GM12878 (cell line): ENCODE data around the gene NOS1. TPM values are rescaled to one million over a fixed set of nuclear protein-coding genes. Genes with fewer than 3 reads are reported as not detected.

ENCODE experiments used
- ATAC-seq: fragments of 200-7000 bp; cut with Tn5 transposase; 3 replicates; pipeline ENCODE4 v1.9.1; 2020; ENCODE audit warnings: mild to moderate bottlenecking, moderate library complexity
- BruUV-seq: library from RNA; stranded (reverse); fragments of 400-500 nt; replicated peaks from 2 replicates; lab custom pipeline; 2021; lab: Mats Ljungman, UMichigan
- CTCF ChIA-PET: fragments of 300-600 bp; sonication (Branson Sonifier 250); formaldehyde crosslinking; extraction: SDS; loops from one replicate; lab custom pipeline; 2021; ENCODE audit warnings: inconsistent platforms; lab: Yijun Ruan, JAX
- POLR2A ChIA-PET: fragments of 350-600 bp; formaldehyde crosslinking; extraction: SDS; loops from one replicate; lab custom pipeline; 2021; ENCODE audit warnings: inconsistent platforms; lab: Charles Lee
- RAD21 ChIA-PET: fragments of 300-600 bp; sonication (Branson Sonifier 250); formaldehyde crosslinking; loops from one replicate; lab custom pipeline; 2023; ENCODE audit warnings: antibody characterized with exemption; ENCODE audit not compliant: unreplicated experiment; lab: Charles Lee
- SMC1A ChIA-PET: fragments of 300-600 bp; sonication (Branson Sonifier 250); formaldehyde crosslinking; loops from one replicate; lab custom pipeline; 2023; ENCODE audit not compliant: unreplicated experiment, uncharacterized antibody; lab: Charles Lee
- DNase-seq: peaks from one replicate; pipeline ENCODE4 v3.0.0-alpha.2; 2011; ENCODE audit warnings: low read depth, low spot score
- FAIRE-seq: peaks from 3 replicates; lab custom pipeline; 2011; peaks lifted over from hg19 to GRCh38; lab: Jason Lieb, UNC
- H2AFZ ChIP-seq: 2 replicates; pipeline ENCODE4 v1.6.0; 2011; ENCODE audit warnings: low read depth, low read length, control low read depth; ENCODE audit not compliant: control insufficient read depth
- H3K27ac ChIP-seq: 2 replicates; pipeline ENCODE4 v1.5.1; 2011; ENCODE audit warnings: control low read depth; ENCODE audit not compliant: control insufficient read depth, insufficient read depth
- H3K27me3 ChIP-seq, 2 experiments: replicated peaks in 1 of 2; 2 replicates each; pipeline versions ENCODE4 v1.6.0 to v1.6.1; 2011; ENCODE audit warnings: low read length in 1 of 2; ENCODE audit not compliant: control insufficient read depth in 2 of 2, insufficient read depth in 2 of 2
- H3K36me3 ChIP-seq, 2 experiments: 2 replicates each; pipeline ENCODE4 v1.5.1; 2011; ENCODE audit warnings: low read length in 1 of 2; ENCODE audit not compliant: control insufficient read depth in 2 of 2, insufficient read depth in 2 of 2
- H3K4me1 ChIP-seq: 2 replicates; pipeline ENCODE4 v1.6.1; 2011; ENCODE audit warnings: mild to moderate bottlenecking, low read length, moderate library complexity, mixed read lengths; ENCODE audit not compliant: control insufficient read depth, insufficient read depth
- H3K4me2 ChIP-seq: 2 replicates; pipeline ENCODE4 v1.6.0; 2011; ENCODE audit warnings: control low read depth; ENCODE audit not compliant: control insufficient read depth, insufficient read depth
- H3K4me3 ChIP-seq: fragments of 200-600 bp; sonication (generic); 2 replicates; pipeline ENCODE4 v1.5.1; 2016
- H3K79me2 ChIP-seq: 2 replicates; pipeline ENCODE4 v1.6.0; 2011; ENCODE audit warnings: low read length; ENCODE audit not compliant: control insufficient read depth, insufficient read depth
- H3K9ac ChIP-seq: 2 replicates; pipeline ENCODE4 v1.8.0; 2011; ENCODE audit warnings: low read length, control low read depth, mixed read lengths; ENCODE audit not compliant: control insufficient read depth, insufficient read depth
- H3K9me3 ChIP-seq: replicated peaks from 3 replicates; pipeline ENCODE4 v1.5.1; 2011; ENCODE audit warnings: mild to moderate bottlenecking, low read length; ENCODE audit not compliant: control insufficient read depth, insufficient read depth
- H4K20me1 ChIP-seq: 2 replicates; pipeline ENCODE4 v1.6.0; 2011; ENCODE audit not compliant: control insufficient read depth, insufficient read depth
- ATF7 ChIP-seq: fragments of 450-650 bp; IDR thresholded peaks from 2 replicates; pipeline ENCODE4 v1.6.1; 2016; ENCODE audit warnings: low read depth, mild to moderate bottlenecking
- CUX1 ChIP-seq: IDR thresholded peaks from 2 replicates; pipeline ENCODE4 v1.6.1; 2012; ENCODE audit warnings: improper control_type of control experiment, low read depth, low read length; ENCODE audit not compliant: insufficient replicate concordance
- IKZF2 ChIP-seq, 2 experiments: fragments of 450-650 bp; IDR thresholded peaks; 2 replicates each; pipeline ENCODE4 v1.6.1; 2017; ENCODE audit warnings: mild to moderate bottlenecking in 2 of 2, moderate library complexity in 2 of 2
- NFXL1 ChIP-seq: fragments of 450-650 bp; IDR thresholded peaks from 2 replicates; pipeline ENCODE4 v1.6.1; 2017; ENCODE audit warnings: antibody characterized with exemption, mild to moderate bottlenecking, borderline replicate concordance
- NR2C1 ChIP-seq: fragments of 450-650 bp; IDR thresholded peaks from 2 replicates; pipeline ENCODE4 v1.6.1; 2017; ENCODE audit warnings: antibody characterized with exemption, mild to moderate bottlenecking, moderate library complexity
- POLR2A ChIP-seq: IDR thresholded peaks from 2 replicates; pipeline ENCODE4 v1.6.1; 2011; ENCODE audit warnings: low read depth, mild to moderate bottlenecking, low read length
- POLR2AphosphoS2 ChIP-seq: IDR thresholded peaks from 2 replicates; pipeline ENCODE4 v1.6.1; 2011; ENCODE audit warnings: low read depth, mild to moderate bottlenecking, low read length, improper control_type of control experiment, moderate library complexity
- SUPT20H ChIP-seq: IDR thresholded peaks from 2 replicates; pipeline ENCODE4 v1.6.1; 2011; ENCODE audit warnings: low read depth, mild to moderate bottlenecking, low read length, moderate library complexity, borderline replicate concordance; ENCODE audit not compliant: control insufficient read depth
- ZNF24 ChIP-seq: fragments of 450-650 bp; IDR thresholded peaks from 2 replicates; pipeline ENCODE4 v1.6.1; 2017; ENCODE audit warnings: antibody characterized with exemption, mild to moderate bottlenecking
- WGBS: methylation state at CpG from one replicate; pipeline ENCODE4 v1.1.6; 2016; ENCODE audit warnings: low lambda C conversion rate; ENCODE audit not compliant: insufficient replicate concordance, insufficient coverage; ENCODE audit errors: missing lambda C conversion rate; 5-methylcytosine and 5-hydroxymethylcytosine counted together
- in situ Hi-C: fragments of 300-500 bp; cut with MboI; formaldehyde crosslinking; loops from 9 replicates; pipeline ENCODE4 v1.14.3; 2018; ENCODE audit warnings: mixed read lengths
- intact Hi-C: fragments of 100-400 bp; cut with micrococcal nuclease; formaldehyde crosslinking; loops from one replicate; pipeline ENCODE4 v1.14.2; 2022; ENCODE audit not compliant: unreplicated experiment
- polyA plus RNA-seq, 11 experiments: library from polyadenylated mRNA; depleted of rRNA in 4 of 11; unstranded in 6 of 11; stranded (reverse) in 5 of 11; fragments of >200 nt; fragmentation: Nextera tagmentation in 4 of 11; fragmentation: Illumina TruSeq in 1 of 11; extraction: Ambion mirVana in 4 of 11; extraction: Trizol in 1 of 11; gene quantifications; 1 replicate in 1 of 11; 2 replicates in 10 of 11; pipeline versions ENCODE4 v1.2.1 to v1.2.3, GENCODE V29; 2011 to 2016; ENCODE audit warnings: inconsistent platforms in 2 of 11, missing spikeins in 2 of 11, low read depth in 1 of 11
- total RNA-seq, 4 experiments: library from RNA; depleted of rRNA in 3 of 4; stranded (reverse); fragments of >200 nt in 3 of 4; fragmentation: Illumina TruSeq in 1 of 4; extraction: Trizol in 1 of 4; gene quantifications; 2 replicates each; pipeline versions ENCODE4 v1.2.1 to v1.2.3, GENCODE V29; 2013 to 2021
- TF ChIP-seq, protein P1 (sequence below): fragments of 450-650 bp; formaldehyde crosslinking; IDR thresholded peaks from 2 replicates; pipeline ENCODE4 v1.4.0; 2022; ENCODE audit warnings: mild to moderate bottlenecking, moderate library complexity
- TF ChIP-seq, protein P2 (sequence below): IDR thresholded peaks from 2 replicates; pipeline ENCODE4 v1.6.1; 2012; ENCODE audit warnings: low read depth, low read length, improper control_type of control experiment
- TF ChIP-seq, protein P3 (sequence below): fragments of 450-650 bp; IDR thresholded peaks from 2 replicates; pipeline ENCODE4 v1.6.1; 2018; ENCODE audit warnings: mild to moderate bottlenecking, low read depth, moderate library complexity; ENCODE audit not compliant: partially characterized antibody

The NOS1 gene
- total and polyA plus RNA-seq, 10 of the 15 experiments (the other 5 are each of a cell fraction or from before 2014, with no cell fraction given), result under 0.01 to 0.04 (median 0.01) TPM; not detected in 7

DNA sequence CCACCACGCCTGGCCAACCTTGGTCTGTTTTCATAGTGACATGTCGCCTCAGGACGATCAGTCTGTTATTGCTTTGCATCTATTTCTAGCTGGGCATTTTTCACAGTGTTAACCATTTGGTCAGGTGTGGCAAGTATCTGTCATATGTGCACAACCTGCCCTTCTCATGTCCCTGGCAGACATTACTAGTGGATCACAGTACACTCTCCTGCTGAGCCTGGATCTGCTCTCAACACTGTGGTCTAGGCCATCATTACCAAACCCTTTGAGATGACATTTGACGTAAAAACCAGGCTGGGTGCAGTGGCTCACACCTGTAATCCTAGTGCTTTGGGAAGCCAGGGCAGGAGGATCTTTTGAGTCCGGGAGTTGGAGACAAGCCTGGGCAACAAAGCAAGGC is 29.4 kb upstream of the NOS1 start:
- in situ Hi-C loops, result no loop called here
- H3K27me3 ChIP-seq, result no peaks in the 10 kb centered on the region
- H3K9me3 ChIP-seq, result no peaks in the 10 kb centered on the region
- H4K20me1 ChIP-seq, result no peaks in the 10 kb centered on the region
- H3K36me3 ChIP-seq, result no peaks in the 10 kb centered on the region
- H3K4me1 ChIP-seq, result no peaks in the 10 kb centered on the region
- WGBS, result 46% methylated on average over 5 of the region's 5 CpGs
- POLR2A ChIA-PET, result no interaction called here
- H2AFZ ChIP-seq, result no peak overlapping the region
- DNase-seq (no peak), FAIRE-seq (no peak), ATAC-seq (no peak)
- no peak overlapping the region for H3K4me2 ChIP-seq
- no peaks in the 10 kb centered on the region for H3K79me2 ChIP-seq
- no peak overlapping the region for H3K27ac ChIP-seq
- SMC1A ChIA-PET, result no interaction called here
- RAD21 ChIA-PET, result no interaction called here
- intact Hi-C loops, result no loop called here
- no peak overlapping the region for H3K9ac ChIP-seq
- CTCF ChIA-PET, result no interaction called here
- no peak for TF ChIP-seq NFXL1
- TF ChIP-seq, protein P1, sequence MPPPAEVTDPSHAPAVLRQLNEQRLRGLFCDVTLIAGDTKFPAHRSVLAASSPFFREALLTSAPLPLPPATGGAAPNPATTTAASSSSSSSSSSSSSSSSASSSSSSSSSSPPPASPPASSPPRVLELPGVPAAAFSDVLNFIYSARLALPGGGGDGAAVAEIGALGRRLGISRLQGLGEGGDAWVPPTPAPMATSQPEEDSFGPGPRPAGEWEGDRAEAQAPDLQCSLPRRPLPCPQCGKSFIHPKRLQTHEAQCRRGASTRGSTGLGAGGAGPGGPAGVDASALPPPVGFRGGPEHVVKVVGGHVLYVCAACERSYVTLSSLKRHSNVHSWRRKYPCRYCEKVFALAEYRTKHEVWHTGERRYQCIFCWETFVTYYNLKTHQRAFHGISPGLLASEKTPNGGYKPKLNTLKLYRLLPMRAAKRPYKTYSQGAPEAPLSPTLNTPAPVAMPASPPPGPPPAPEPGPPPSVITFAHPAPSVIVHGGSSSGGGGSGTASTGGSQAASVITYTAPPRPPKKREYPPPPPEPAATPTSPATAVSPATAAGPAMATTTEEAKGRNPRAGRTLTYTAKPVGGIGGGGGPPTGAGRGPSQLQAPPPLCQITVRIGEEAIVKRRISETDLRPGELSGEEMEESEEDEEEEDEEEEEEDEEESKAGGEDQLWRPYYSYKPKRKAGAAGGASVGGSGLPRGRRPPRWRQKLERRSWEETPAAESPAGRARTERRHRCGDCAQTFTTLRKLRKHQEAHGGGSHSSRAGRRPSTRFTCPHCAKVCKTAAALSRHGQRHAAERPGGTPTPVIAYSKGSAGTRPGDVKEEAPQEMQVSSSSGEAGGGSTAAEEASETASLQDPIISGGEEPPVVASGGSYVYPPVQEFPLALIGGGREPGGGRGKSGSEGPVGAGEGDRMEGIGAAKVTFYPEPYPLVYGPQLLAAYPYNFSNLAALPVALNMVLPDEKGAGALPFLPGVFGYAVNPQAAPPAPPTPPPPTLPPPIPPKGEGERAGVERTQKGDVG (CRISPR knock-in tag), result no peak
- no peak for TF ChIP-seq NR2C1
- no peak for TF ChIP-seq POLR2A
- TF ChIP-seq, protein P2, sequence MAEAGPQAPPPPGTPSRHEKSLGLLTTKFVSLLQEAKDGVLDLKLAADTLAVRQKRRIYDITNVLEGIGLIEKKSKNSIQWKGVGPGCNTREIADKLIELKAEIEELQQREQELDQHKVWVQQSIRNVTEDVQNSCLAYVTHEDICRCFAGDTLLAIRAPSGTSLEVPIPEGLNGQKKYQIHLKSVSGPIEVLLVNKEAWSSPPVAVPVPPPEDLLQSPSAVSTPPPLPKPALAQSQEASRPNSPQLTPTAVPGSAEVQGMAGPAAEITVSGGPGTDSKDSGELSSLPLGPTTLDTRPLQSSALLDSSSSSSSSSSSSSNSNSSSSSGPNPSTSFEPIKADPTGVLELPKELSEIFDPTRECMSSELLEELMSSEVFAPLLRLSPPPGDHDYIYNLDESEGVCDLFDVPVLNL, result no peak
- TF ChIP-seq ATF7, result no peak
- TF ChIP-seq SUPT20H, result no peak
- TF ChIP-seq, protein P3, sequence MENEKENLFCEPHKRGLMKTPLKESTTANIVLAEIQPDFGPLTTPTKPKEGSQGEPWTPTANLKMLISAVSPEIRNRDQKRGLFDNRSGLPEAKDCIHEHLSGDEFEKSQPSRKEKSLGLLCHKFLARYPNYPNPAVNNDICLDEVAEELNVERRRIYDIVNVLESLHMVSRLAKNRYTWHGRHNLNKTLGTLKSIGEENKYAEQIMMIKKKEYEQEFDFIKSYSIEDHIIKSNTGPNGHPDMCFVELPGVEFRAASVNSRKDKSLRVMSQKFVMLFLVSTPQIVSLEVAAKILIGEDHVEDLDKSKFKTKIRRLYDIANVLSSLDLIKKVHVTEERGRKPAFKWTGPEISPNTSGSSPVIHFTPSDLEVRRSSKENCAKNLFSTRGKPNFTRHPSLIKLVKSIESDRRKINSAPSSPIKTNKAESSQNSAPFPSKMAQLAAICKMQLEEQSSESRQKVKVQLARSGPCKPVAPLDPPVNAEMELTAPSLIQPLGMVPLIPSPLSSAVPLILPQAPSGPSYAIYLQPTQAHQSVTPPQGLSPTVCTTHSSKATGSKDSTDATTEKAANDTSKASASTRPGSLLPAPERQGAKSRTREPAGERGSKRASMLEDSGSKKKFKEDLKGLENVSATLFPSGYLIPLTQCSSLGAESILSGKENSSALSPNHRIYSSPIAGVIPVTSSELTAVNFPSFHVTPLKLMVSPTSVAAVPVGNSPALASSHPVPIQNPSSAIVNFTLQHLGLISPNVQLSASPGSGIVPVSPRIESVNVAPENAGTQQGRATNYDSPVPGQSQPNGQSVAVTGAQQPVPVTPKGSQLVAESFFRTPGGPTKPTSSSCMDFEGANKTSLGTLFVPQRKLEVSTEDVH, result no peak
- no peak for TF ChIP-seq IKZF2 (IDR thresholded peaks at IDR 0.05)
- TF ChIP-seq ZNF24, result no peak
- TF ChIP-seq CUX1, result no peak
- no peak for TF ChIP-seq POLR2AphosphoS2
- BruUV-seq, result no TSS peak
- H3K4me3 ChIP-seq, result no peak overlapping the region
